H9 (cell line): Measurements from ENCODE around the gene CHCHD6. TPM values are rescaled to one million over a fixed set of nuclear protein-coding genes. Genes with fewer than 3 reads are reported as not detected.

Source experiments
- DNase-seq: peaks from one replicate; pipeline ENCODE4 v3.0.0-alpha.2; 2017
- H2AFZ ChIP-seq: one replicate; pipeline ENCODE4 v1.6.1; 2013; ENCODE audit warnings: mild to moderate bottlenecking, low read length, control low read depth, moderate library complexity
- H2AK5ac ChIP-seq: 2 replicates; pipeline ENCODE4 v1.6.1; 2013; ENCODE audit warnings: low read length, control low read depth, mixed read lengths; ENCODE audit not compliant: insufficient read length
- H2BK120ac ChIP-seq: one replicate; pipeline ENCODE4 v1.6.1; 2013; ENCODE audit warnings: low read depth, mild to moderate bottlenecking, low read length, control low read depth, inconsistent platforms; ENCODE audit not compliant: poor library complexity, severe bottlenecking
- H2BK12ac ChIP-seq: 2 replicates; pipeline ENCODE4 v1.6.1; 2013; ENCODE audit warnings: low read length, control low read depth, mixed read lengths, low read depth; ENCODE audit not compliant: insufficient read length
- H2BK15ac ChIP-seq: 2 replicates; pipeline ENCODE4 v1.6.1; 2013; ENCODE audit warnings: low read depth, low read length, control low read depth
- H2BK20ac ChIP-seq: one replicate; pipeline ENCODE4 v1.6.1; 2013; ENCODE audit warnings: low read depth, mild to moderate bottlenecking, low read length, control low read depth, inconsistent platforms; ENCODE audit not compliant: poor library complexity, severe bottlenecking
- H2BK5ac ChIP-seq: 2 replicates; pipeline ENCODE4 v1.6.1; 2013; ENCODE audit warnings: low read length, control low read depth, mixed read lengths; ENCODE audit not compliant: insufficient read length
- H3K14ac ChIP-seq: 2 replicates; pipeline ENCODE4 v1.6.1; 2013; ENCODE audit warnings: low read length, control low read depth; ENCODE audit not compliant: insufficient read depth
- H3K18ac ChIP-seq: 2 replicates; pipeline ENCODE4 v1.6.1; 2013; ENCODE audit warnings: low read depth, mild to moderate bottlenecking, mixed read lengths, low read length, control low read depth; ENCODE audit not compliant: insufficient read length
- H3K23ac ChIP-seq: 2 replicates; pipeline ENCODE4 v1.6.1; 2013; ENCODE audit warnings: low read length, control low read depth, mixed read lengths, low read depth; ENCODE audit not compliant: insufficient read length
- H3K23me2 ChIP-seq: 2 replicates; pipeline ENCODE4 v1.6.1; 2013; ENCODE audit warnings: low read depth, mild to moderate bottlenecking, mixed read lengths, low read length, control low read depth; ENCODE audit not compliant: insufficient read length, poor library complexity, severe bottlenecking
- H3K27ac ChIP-seq: 2 replicates; pipeline ENCODE4 v1.5.1; 2013; ENCODE audit warnings: low read length, control low read depth, mixed read lengths, low read depth; ENCODE audit not compliant: insufficient read length
- H3K27me3 ChIP-seq: 2 replicates; pipeline ENCODE4 v1.6.1; 2013; ENCODE audit warnings: low read length, control low read depth, inconsistent platforms; ENCODE audit not compliant: insufficient read depth
- H3K4ac ChIP-seq: 2 replicates; pipeline ENCODE4 v1.6.1; 2013; ENCODE audit warnings: low read depth, mild to moderate bottlenecking, control low read depth, inconsistent platforms, low read length, moderate library complexity
- H3K4me1 ChIP-seq: 2 replicates; pipeline ENCODE4 v1.6.1; 2013; ENCODE audit warnings: low read length, control low read depth, inconsistent platforms; ENCODE audit not compliant: insufficient read depth
- H3K4me2 ChIP-seq: 2 replicates; pipeline ENCODE4 v1.6.1; 2013; ENCODE audit warnings: low read length, control low read depth, mixed read lengths; ENCODE audit not compliant: insufficient read length, insufficient read depth
- H3K56ac ChIP-seq: 2 replicates; pipeline ENCODE4 v1.6.1; 2013; ENCODE audit warnings: low read depth, mild to moderate bottlenecking, mixed read lengths, low read length, control low read depth; ENCODE audit not compliant: insufficient read length
- H3K79me1 ChIP-seq: 2 replicates; pipeline ENCODE4 v1.6.1; 2013; ENCODE audit warnings: low read depth, mild to moderate bottlenecking, moderate library complexity, low read length, control low read depth, inconsistent platforms; ENCODE audit not compliant: insufficient read depth, poor library complexity, severe bottlenecking
- H3K79me2 ChIP-seq: 2 replicates; pipeline ENCODE4 v1.6.1; 2013; ENCODE audit warnings: low read length, control low read depth, inconsistent platforms; ENCODE audit not compliant: insufficient read depth
- H3K9ac ChIP-seq: 2 replicates; pipeline ENCODE4 v1.6.1; 2013; ENCODE audit warnings: low read length, control low read depth, mixed read lengths; ENCODE audit not compliant: insufficient read length; ENCODE audit errors: extremely low read depth
- H3K9me3 ChIP-seq: one replicate; pipeline ENCODE4 v1.6.1; 2013; ENCODE audit warnings: low read depth, low read length, inconsistent platforms; ENCODE audit not compliant: control insufficient read depth
- H3T11ph ChIP-seq: one replicate; pipeline ENCODE4 v1.6.1; 2013; ENCODE audit warnings: mild to moderate bottlenecking, low read length, control low read depth, inconsistent platforms
- H4K20me1 ChIP-seq: one replicate; pipeline ENCODE4 v1.6.1; 2013; ENCODE audit not compliant: control insufficient read depth, insufficient read length, insufficient read depth
- H4K5ac ChIP-seq: 2 replicates; pipeline ENCODE4 v1.6.1; 2013; ENCODE audit warnings: low read depth, mild to moderate bottlenecking, mixed read lengths, low read length, control low read depth; ENCODE audit not compliant: insufficient read length
- H4K8ac ChIP-seq: replicated peaks from 2 replicates; pipeline ENCODE4 v1.6.1; 2013; ENCODE audit warnings: low read length, control low read depth, mixed read lengths, low read depth; ENCODE audit not compliant: insufficient read length
- H4K91ac ChIP-seq: 2 replicates; pipeline ENCODE4 v1.6.1; 2013; ENCODE audit warnings: low read depth, mild to moderate bottlenecking, moderate library complexity, mixed read lengths, low read length, control low read depth; ENCODE audit not compliant: insufficient read length
- H3K27ac Mint-ChIP-seq, 3 experiments: 2 replicates in 2 of 3; 3 replicates in 1 of 3; pipeline ENCODE4 v1.8.0; 2020 to 2021; ENCODE audit warnings: mixed read lengths in 3 of 3, mild to moderate bottlenecking in 1 of 3, moderate library complexity in 1 of 3
- H3K27me3 Mint-ChIP-seq: 2 replicates; pipeline ENCODE4 v1.8.0; 2021; ENCODE audit warnings: low read depth, mild to moderate bottlenecking, moderate library complexity, mixed read lengths
- H3K36me3 Mint-ChIP-seq, 3 experiments: 2 replicates in 2 of 3; 3 replicates in 1 of 3; pipeline ENCODE4 v1.8.0; 2020 to 2021; ENCODE audit warnings: low read depth in 3 of 3, mixed read lengths in 3 of 3; ENCODE audit not compliant: insufficient read depth in 1 of 3
- H3K4me1 Mint-ChIP-seq, 2 experiments: 2 replicates each; pipeline ENCODE4 v1.8.0; 2020; ENCODE audit warnings: mixed read lengths in 2 of 2
- H3K4me3 Mint-ChIP-seq, 2 experiments: 2 replicates in 1 of 2; 3 replicates in 1 of 2; pipeline ENCODE4 v1.8.0; 2020 to 2021; ENCODE audit warnings: mild to moderate bottlenecking in 2 of 2, mixed read lengths in 2 of 2, moderate library complexity in 1 of 2
- H3K9me3 Mint-ChIP-seq, 2 experiments: 2 replicates in 1 of 2; 3 replicates in 1 of 2; pipeline ENCODE4 v1.8.0; 2020; ENCODE audit warnings: mild to moderate bottlenecking in 2 of 2, mixed read lengths in 2 of 2, moderate library complexity in 1 of 2
- CTCF ChIP-seq: fragments of 200-600 bp; sonication (generic); conservative IDR thresholded peaks from 3 replicates; pipeline ENCODE4 v1.8.0; 2021; ENCODE audit warnings: antibody characterized with exemption, mild to moderate bottlenecking
- WGBS: extraction: QIAGEN DNeasy Blood & Tissue Kit; methylation state at CpG from one replicate; pipeline ENCODE4 v1.1.7; 2013; ENCODE audit warnings: missing lambda C conversion rate, low lambda C conversion rate, mixed read lengths; ENCODE audit not compliant: insufficient read length; ENCODE audit errors: extremely low coverage; 5-methylcytosine and 5-hydroxymethylcytosine counted together
- total RNA-seq: library from RNA; stranded (reverse); gene quantifications from 2 replicates; pipeline ENCODE4 v1.2.1, GENCODE V29; 2021

The CHCHD6 gene
- total RNA-seq, 1 experiment from 2014 or later, result 34.2 TPM

DNA sequence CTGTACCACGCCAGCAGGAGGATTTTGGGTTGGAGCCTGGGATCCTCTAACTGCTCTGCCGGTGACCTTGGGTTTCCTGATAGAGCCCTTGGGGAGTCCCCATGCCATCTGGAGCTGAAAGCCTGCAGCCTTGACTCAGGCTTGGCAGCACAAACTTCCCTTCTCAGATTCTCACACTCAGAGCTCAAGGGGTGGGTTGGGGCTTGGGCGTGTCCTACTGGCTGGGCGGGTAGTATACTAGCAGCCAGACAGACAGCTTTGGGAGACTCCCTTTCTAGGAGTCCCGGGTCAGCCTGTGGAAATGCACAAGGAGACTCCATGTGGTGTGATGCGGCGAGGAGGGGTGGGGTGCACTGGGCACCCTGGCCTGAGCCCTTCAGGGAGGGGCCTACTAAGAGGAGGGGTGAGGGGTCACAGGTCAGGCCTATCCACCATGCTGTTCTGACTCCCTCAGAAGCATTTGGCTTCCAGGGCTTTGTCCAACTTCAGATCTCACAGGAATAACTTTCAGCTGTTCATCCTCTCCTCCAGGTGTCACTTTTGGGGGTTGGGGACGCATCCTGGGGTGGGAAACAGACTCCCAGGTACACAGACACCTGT lies 257.3 kb downstream of the CHCHD6 start:
- no peak overlapping the region for H4K5ac ChIP-seq
- Mint-ChIP-seq H3K4me1 (peaks cover 23 to 25% of the 10 kb centered on the region in 2 experiments), H3K27me3 (no peaks in the 10 kb centered on the region), H3K36me3 (no peaks in the 10 kb centered on the region; a peak in 1 of 7 replicates), H3K4me3 (no peak overlapping the region), H3K27ac (no peak overlapping the region; a peak in 1 of 7 replicates), H3K9me3 (no peaks in the 10 kb centered on the region)
- no peak overlapping the region for H2AK5ac ChIP-seq
- H3K27ac ChIP-seq, result no peak overlapping the region
- no peak overlapping the region for H3K14ac ChIP-seq
- H2BK120ac ChIP-seq, result no peak overlapping the region
- no peaks in the 10 kb centered on the region for H3K79me2 ChIP-seq
- no peaks in the 10 kb centered on the region for H4K20me1 ChIP-seq
- no peaks in the 10 kb centered on the region for H3K23me2 ChIP-seq
- H2BK20ac ChIP-seq, result no peak overlapping the region
- DNase-seq, result no peak
- H3K4ac ChIP-seq, result no peak overlapping the region
- no peak overlapping the region for H3T11ph ChIP-seq
- no peak for TF ChIP-seq CTCF
- no peak overlapping the region for H4K91ac ChIP-seq
- no peaks in the 10 kb centered on the region for H3K9me3 ChIP-seq
- no peak overlapping the region for H2AFZ ChIP-seq
- no peak overlapping the region for H2BK12ac ChIP-seq
- H3K18ac ChIP-seq, result no peak overlapping the region
- H4K8ac ChIP-seq, result no peak overlapping the region
- no peak overlapping the region for H3K23ac ChIP-seq
- no peak overlapping the region for H3K9ac ChIP-seq
- H3K27me3 ChIP-seq, result no peaks in the 10 kb centered on the region
- H2BK15ac ChIP-seq, result no peak overlapping the region
- H2BK5ac ChIP-seq, result no peak overlapping the region
- H3K56ac ChIP-seq, result no peak overlapping the region
- H3K4me1 ChIP-seq, result no peaks in the 10 kb centered on the region
- no peak overlapping the region for H3K4me2 ChIP-seq
- WGBS, result no CpG with 5 or more reads among the region's 8 CpGs
- H3K79me1 ChIP-seq, result no peaks in the 10 kb centered on the region
